Glutamatergic neuron (in vitro differentiated cells): ENCODE measurements around the gene MAN2B2. TPM values are rescaled to one million over a fixed set of nuclear protein-coding genes. Genes with fewer than 3 reads are reported as not detected.

Experiments
- DNase-seq: peaks from one replicate; pipeline ENCODE4 v3.0.0; 2022
- H3K27ac Mint-ChIP-seq: one replicate; pipeline ENCODE4 v1.8.0; 2020; ENCODE audit warnings: mild to moderate bottlenecking, mixed read lengths, inconsistent platforms; ENCODE audit not compliant: unreplicated experiment
- H3K27me3 Mint-ChIP-seq: one replicate; pipeline ENCODE4 v1.8.0; 2020; ENCODE audit warnings: mild to moderate bottlenecking, moderate library complexity, mixed read lengths, inconsistent platforms; ENCODE audit not compliant: unreplicated experiment
- H3K36me3 Mint-ChIP-seq: one replicate; pipeline ENCODE4 v1.8.0; 2020; ENCODE audit warnings: mild to moderate bottlenecking, mixed read lengths, inconsistent platforms; ENCODE audit not compliant: unreplicated experiment
- H3K4me1 Mint-ChIP-seq: one replicate; pipeline ENCODE4 v1.8.0; 2020; ENCODE audit warnings: mild to moderate bottlenecking, low read depth, mixed read lengths, inconsistent platforms; ENCODE audit not compliant: unreplicated experiment
- H3K4me3 Mint-ChIP-seq: one replicate; pipeline ENCODE4 v1.8.0; 2020; ENCODE audit warnings: mild to moderate bottlenecking, mixed read lengths, inconsistent platforms; ENCODE audit not compliant: unreplicated experiment
- H3K9me3 Mint-ChIP-seq: one replicate; pipeline ENCODE4 v1.8.0; 2020; ENCODE audit warnings: mild to moderate bottlenecking, moderate library complexity, mixed read lengths, inconsistent platforms; ENCODE audit not compliant: unreplicated experiment
- total RNA-seq: library from RNA; stranded (reverse); fragmentation: NEBNext Ultra II Directional; extraction: Animal tissue kit (Norgen Biotek cat#: 25700); gene quantifications from one replicate; pipeline ENCODE4 v1.2.1, GENCODE V29; 2021; ENCODE audit not compliant: unreplicated experiment
- TF ChIP-seq, protein P1 (sequence below): fragments of 200-600 bp; sonication (generic); IDR thresholded peaks from one replicate; pipeline ENCODE4 v1.5.0; 2021; ENCODE audit not compliant: partially characterized antibody, unreplicated experiment

Gene MAN2B2
- total RNA-seq, 1 donor from 2014 or later: 15.5 TPM

DNA sequence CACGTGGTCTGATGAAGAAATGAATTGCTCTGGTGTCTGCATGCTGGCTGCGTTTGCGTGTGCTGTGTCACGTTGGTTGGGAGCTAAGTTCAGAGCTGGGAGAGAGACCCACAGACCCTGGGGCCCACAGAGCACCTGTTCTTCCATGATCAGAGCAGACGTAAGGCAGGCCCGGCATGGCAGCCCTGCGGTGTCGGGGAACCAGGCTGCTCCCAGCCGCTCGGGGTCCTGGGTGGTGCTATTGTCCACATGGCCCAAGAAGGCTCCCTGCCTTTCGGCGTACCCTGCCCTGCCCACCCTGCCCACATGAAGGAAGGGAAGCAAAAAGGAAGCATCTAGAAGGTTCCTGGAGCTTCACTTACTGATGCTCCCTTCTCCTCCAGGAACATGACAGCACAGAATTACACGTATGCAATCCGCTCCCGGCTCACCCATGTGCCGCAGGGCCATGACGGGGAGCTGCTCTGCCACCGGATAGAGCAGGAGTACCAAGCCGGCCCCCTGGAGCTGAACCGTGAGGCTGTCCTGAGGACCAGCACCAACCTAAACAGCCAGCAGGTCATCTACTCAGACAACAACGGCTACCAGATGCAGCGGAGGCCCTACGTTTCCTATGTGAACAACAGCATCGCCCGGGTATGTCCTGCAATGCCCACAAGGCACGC lies 34.6 kb downstream of the MAN2B2 start:
- no peak for DNase-seq
- Mint-ChIP-seq H3K27ac (no peak overlapping the region), H3K36me3 (peaks cover 31% of the 10 kb centered on the region), H3K4me1 (no peaks in the 10 kb centered on the region), H3K4me3 (no peak overlapping the region), H3K27me3 (peaks cover 11% of the 10 kb centered on the region), H3K9me3 (peaks cover 5% of the 10 kb centered on the region)
- TF ChIP-seq, protein P1, sequence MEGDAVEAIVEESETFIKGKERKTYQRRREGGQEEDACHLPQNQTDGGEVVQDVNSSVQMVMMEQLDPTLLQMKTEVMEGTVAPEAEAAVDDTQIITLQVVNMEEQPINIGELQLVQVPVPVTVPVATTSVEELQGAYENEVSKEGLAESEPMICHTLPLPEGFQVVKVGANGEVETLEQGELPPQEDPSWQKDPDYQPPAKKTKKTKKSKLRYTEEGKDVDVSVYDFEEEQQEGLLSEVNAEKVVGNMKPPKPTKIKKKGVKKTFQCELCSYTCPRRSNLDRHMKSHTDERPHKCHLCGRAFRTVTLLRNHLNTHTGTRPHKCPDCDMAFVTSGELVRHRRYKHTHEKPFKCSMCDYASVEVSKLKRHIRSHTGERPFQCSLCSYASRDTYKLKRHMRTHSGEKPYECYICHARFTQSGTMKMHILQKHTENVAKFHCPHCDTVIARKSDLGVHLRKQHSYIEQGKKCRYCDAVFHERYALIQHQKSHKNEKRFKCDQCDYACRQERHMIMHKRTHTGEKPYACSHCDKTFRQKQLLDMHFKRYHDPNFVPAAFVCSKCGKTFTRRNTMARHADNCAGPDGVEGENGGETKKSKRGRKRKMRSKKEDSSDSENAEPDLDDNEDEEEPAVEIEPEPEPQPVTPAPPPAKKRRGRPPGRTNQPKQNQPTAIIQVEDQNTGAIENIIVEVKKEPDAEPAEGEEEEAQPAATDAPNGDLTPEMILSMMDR: no peak

DNA sequence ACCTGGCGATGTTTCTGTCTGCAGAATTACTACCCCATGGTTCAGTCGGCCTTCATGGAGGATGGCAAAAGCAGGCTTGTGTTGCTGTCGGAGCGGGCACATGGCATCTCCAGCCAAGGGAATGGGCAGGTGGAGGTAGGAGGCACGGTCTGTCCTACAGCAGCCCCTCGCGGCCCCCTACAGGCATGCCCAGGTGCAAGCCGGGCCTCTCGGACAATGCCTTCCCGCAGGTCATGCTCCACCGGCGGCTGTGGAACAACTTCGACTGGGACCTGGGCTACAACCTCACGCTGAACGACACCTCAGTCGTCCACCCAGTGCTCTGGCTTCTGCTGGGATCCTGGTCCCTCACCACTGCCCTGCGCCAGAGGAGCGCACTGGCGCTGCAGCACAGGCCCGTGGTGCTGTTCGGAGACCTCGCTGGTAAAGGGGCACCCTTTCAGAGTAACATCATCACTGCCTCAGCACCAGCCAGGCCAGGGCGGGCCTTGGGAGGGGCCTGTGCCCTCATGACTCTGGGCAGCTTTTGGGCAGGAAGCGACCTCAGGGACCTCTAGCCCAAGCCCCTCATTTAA lies 36.0 kb downstream of the MAN2B2 start:
- Mint-ChIP-seq H3K27me3 (peaks cover 11% of the 10 kb centered on the region), H3K4me1 (no peaks in the 10 kb centered on the region), H3K9me3 (peaks cover 2% of the 10 kb centered on the region), H3K36me3 (peaks cover 20% of the 10 kb centered on the region), H3K27ac (no peak overlapping the region), H3K4me3 (no peak overlapping the region)
- DNase-seq: no peak
- TF ChIP-seq, protein P1: no peak

DNA sequence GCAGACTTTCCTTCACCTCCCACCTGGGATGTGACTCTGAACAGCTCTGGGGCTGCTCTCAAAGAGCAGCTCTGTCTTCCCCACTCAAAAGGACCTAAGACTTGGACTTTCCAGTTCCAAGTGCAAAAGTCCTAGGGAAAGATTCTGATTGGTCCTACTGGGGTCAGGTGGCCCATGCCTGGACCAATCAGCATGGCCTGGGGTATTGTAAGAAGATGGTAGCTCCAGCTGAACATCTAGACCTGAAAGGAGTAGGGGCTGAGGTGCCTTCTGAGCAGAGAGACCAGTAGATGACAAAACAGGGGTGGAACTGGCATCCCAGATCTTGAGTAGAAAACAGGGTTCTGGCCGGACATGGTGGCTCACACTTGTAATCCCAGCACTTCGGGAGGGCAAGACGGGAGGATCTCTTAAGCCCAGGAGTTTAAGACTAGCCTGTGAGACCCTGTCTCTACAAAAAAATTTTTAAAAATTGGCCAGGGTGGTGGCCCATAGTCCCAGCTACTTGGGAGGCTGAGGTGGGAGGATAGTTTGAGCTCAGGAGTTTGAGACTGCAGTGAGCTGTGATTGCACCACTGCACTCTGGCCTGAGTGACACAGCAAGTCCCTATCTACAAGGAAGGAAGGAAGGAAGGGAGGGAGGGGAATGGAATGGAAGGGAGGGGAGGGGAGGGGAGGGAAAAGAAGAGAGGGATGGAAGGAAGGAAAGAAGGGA lies 38.1 kb downstream of the MAN2B2 start:
- H3K9me3 Mint-ChIP-seq: peaks cover 4% of the 10 kb centered on the region
- no peak for DNase-seq
- H3K36me3 Mint-ChIP-seq: peaks cover 14% of the 10 kb centered on the region
- H3K27ac Mint-ChIP-seq: no peak overlapping the region
- no peaks in the 10 kb centered on the region for H3K4me1 Mint-ChIP-seq
- H3K4me3 Mint-ChIP-seq: no peak overlapping the region
- TF ChIP-seq, protein P1: no peak
- H3K27me3 Mint-ChIP-seq: peaks cover 8% of the 10 kb centered on the region

DNA sequence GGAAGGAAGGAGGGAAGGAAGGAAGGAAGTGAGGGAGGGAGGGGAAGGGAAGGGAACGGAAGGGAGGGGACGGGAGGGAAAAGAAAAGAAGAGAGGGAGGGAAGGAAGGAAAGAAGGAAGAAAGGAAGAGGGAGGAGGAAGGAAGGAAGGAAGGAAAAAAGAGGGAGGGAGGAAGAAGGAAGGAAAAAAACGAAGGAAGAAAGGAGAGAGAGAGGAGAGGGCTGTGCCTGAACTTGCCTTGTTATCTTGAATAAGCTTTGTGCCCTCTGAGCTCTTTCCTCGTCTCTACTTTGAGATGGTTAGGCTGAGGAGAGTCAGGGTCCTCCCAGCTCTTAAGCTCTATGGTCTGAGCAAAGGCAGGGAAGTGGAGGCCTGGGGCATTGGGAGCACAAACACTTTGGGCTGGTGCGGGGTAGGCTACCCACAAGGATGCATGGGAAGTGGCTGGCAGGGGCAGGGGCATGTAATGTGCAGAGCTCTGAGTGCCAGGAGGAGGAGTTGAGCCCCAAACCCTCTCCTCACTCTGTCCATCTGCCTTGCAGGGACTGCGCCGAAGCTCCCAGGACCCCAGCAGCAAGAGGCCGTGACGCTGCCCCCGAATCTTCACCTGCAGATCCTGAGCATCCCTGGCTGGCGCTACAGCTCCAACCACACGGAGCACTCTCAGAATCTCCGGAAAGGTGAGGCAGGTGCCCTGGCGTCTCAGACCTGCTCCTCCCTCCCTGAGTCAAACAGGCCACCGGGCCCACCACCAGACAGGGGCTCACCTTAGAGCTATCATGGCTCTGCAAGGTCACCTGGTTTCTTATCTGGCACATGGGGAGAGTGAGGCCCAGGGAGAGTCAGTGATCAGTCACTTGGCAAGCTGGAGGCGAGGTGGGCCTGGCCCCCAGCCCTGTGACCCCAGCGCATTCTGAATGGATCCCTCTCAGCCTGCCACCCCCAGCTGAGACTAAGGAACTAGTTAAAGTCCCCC lies 39.0 kb downstream of the MAN2B2 start:
- H3K27ac Mint-ChIP-seq: no peak overlapping the region
- no peaks in the 10 kb centered on the region for H3K4me1 Mint-ChIP-seq
- peaks cover 8% of the 10 kb centered on the region for H3K9me3 Mint-ChIP-seq
- H3K4me3 Mint-ChIP-seq: no peak overlapping the region
- TF ChIP-seq, protein P1: no peak
- H3K36me3 Mint-ChIP-seq: peaks cover 14% of the 10 kb centered on the region
- DNase-seq: no peak
- H3K27me3 Mint-ChIP-seq: peaks cover 7% of the 10 kb centered on the region
